GM12891 (cell line): ENCODE results near the gene KRT16.
"Not testable (repeated sequence)": the region's sequence is repeated elsewhere in the genome, so short reads cannot be mapped to it uniquely, and the experiment has no call there.

ENCODE experiments used
- DNase-seq: peaks from one replicate; pipeline ENCODE4 v3.0.0; 2011; ENCODE audit warnings: low spot score; ENCODE audit not compliant: insufficient read length
- FAIRE-seq: peaks from 2 replicates; lab custom pipeline; 2011; peaks lifted over from hg19 to GRCh38; lab: Jason Lieb, UNC
- PAX5 ChIP-seq: IDR thresholded peaks from 2 replicates; pipeline ENCODE4 v1.6.1; 2011; ENCODE audit warnings: low read length, moderate library complexity, mild to moderate bottlenecking; ENCODE audit not compliant: insufficient read depth, severe bottlenecking
- POLR2A ChIP-seq: IDR thresholded peaks from 2 replicates; pipeline ENCODE4 v1.6.1; 2011; ENCODE audit warnings: low read depth, low read length, control low read depth
- POLR2AphosphoS5 ChIP-seq: IDR thresholded peaks from 2 replicates; pipeline ENCODE4 v1.6.1; 2011; ENCODE audit warnings: low read depth, low read length, control low read depth
- POU2F2 ChIP-seq: IDR thresholded peaks from 2 replicates; pipeline ENCODE4 v1.6.1; 2011; ENCODE audit warnings: low read depth, mild to moderate bottlenecking, control low read depth, low read length, moderate library complexity
- SPI1 ChIP-seq: IDR thresholded peaks from 2 replicates; pipeline ENCODE4 v1.6.1; 2011; ENCODE audit warnings: low read depth, low read length, control low read depth
- TAF1 ChIP-seq: IDR thresholded peaks from 2 replicates; pipeline ENCODE4 v1.6.1; 2011; ENCODE audit warnings: low read depth, low read length, control low read depth

Gene KRT16

GRCh38 chr17:41581366-41582060, 31.1 kb downstream of the KRT16 start:
- DNase-seq (no peak), FAIRE-seq (no peak)
- TF ChIP-seq POU2F2 (no peak), POLR2AphosphoS5 (no peak), TAF1 (no peak), POLR2A (no peak), PAX5 (no peak), SPI1 (no peak)

- no peak for DNase-seq
- no peak for FAIRE-seq
These were observed 31.7 kb downstream of the KRT16 start for GRCh38 chr17:41580687-41581365.

GRCh38 chr17:41580244-41580575, 32.4 kb downstream of the KRT16 start:
- TF ChIP-seq SPI1 (no peak), POLR2AphosphoS5 (no peak), PAX5 (no peak), POU2F2 (no peak), POLR2A (no peak), TAF1 (no peak)
- FAIRE-seq = no peak
- no peak for DNase-seq

More at GRCh38 chr17:41580687-41581365, 31.7 kb downstream of the KRT16 start:
- TF ChIP-seq TAF1 = no peak
- no peak for TF ChIP-seq POLR2A
- no peak for TF ChIP-seq PAX5
- TF ChIP-seq POLR2AphosphoS5 = no peak
- TF ChIP-seq SPI1 = no peak
- no peak for TF ChIP-seq POU2F2

GRCh38 chr17:41579484-41580243, 32.9 kb downstream of the KRT16 start:
- FAIRE-seq (peak; percentile 82), DNase-seq (peak; percentile 81)
- TF ChIP-seq POLR2A (no peak), SPI1 (no peak), TAF1 (no peak), POU2F2 (no peak), POLR2AphosphoS5 (no peak), PAX5 (no peak)

GRCh38 chr17:41578971-41579370, 33.6 kb downstream of the KRT16 start:
- DNase-seq = no peak
- no peak for TF ChIP-seq TAF1
- no peak for TF ChIP-seq POU2F2
- TF ChIP-seq SPI1 = no peak
- TF ChIP-seq PAX5 = no peak

GRCh38 chr17:41578538-41578937, 34.0 kb downstream of the KRT16 start:
- TF ChIP-seq TAF1 (no peak), POU2F2 (no peak), SPI1 (no peak), POLR2AphosphoS5 (no peak), POLR2A (no peak), PAX5 (no peak)
- FAIRE-seq = no peak
- DNase-seq = no peak

More at GRCh38 chr17:41578971-41579370, 33.6 kb downstream of the KRT16 start:
- FAIRE-seq = no peak

- FAIRE-seq, DNase-seq: not testable (repeated sequence)
These were observed 35.8 kb downstream of the KRT16 start for GRCh38 chr17:41576740-41577139.

- DNase-seq (no peak), FAIRE-seq (no peak)
- TF ChIP-seq SPI1 = no peak
- no peak for TF ChIP-seq PAX5
- no peak for TF ChIP-seq POU2F2
- no peak for TF ChIP-seq POLR2AphosphoS5
- no peak for TF ChIP-seq TAF1
- TF ChIP-seq POLR2A = no peak
These were observed 37.2 kb downstream of the KRT16 start for GRCh38 chr17:41575336-41575735.
